HEK293 (cell line): ENCODE data around the gene MDH2.

ENCODE experiments used
- CTCF ChIA-PET: fragments of 350-600 bp; formaldehyde crosslinking; extraction: SDS; loops from one replicate; lab custom pipeline; 2021; ENCODE audit warnings: antibody characterized with exemption; lab: Yijun Ruan, JAX
- POLR2A ChIA-PET: fragments of 300-600 bp; formaldehyde crosslinking; extraction: SDS; loops from one replicate; lab custom pipeline; 2020; ENCODE audit warnings: antibody characterized with exemption, inconsistent platforms; lab: Yijun Ruan, JAX
- H3K27ac ChIP-seq: fragments of 200-500 bp; sonication (Bioruptor generic); 2 replicates; pipeline ENCODE4 v1.5.1; 2014; ENCODE audit warnings: low read depth, low read length, control low read depth, inconsistent platforms; ENCODE audit errors: extremely low read depth
- H3K36me3 ChIP-seq, 2 experiments: fragments of 200-500 bp in 1 of 2; sonication (Bioruptor generic) in 1 of 2; 1 replicate in 1 of 2; 2 replicates in 1 of 2; pipeline ENCODE4 v1.5.1; 2014 to 2017; ENCODE audit warnings: inconsistent platforms in 2 of 2, low read length in 2 of 2; ENCODE audit not compliant: control insufficient read depth in 2 of 2, insufficient read depth in 1 of 2
- H3K4me1 ChIP-seq: fragments of 200-500 bp; sonication (Bioruptor generic); 2 replicates; pipeline ENCODE4 v1.5.1; 2014; ENCODE audit warnings: mild to moderate bottlenecking, low read length, inconsistent platforms; ENCODE audit not compliant: control insufficient read depth, insufficient read depth
- H3K4me3 ChIP-seq: 2 replicates; pipeline ENCODE4 v1.5.1; 2011; ENCODE audit warnings: low read depth, mild to moderate bottlenecking, control low read depth, low read length, moderate library complexity
- H3K9me3 ChIP-seq: fragments of 200-500 bp; sonication (Bioruptor generic); 2 replicates; pipeline ENCODE4 v1.5.1; 2014; ENCODE audit warnings: low read depth, low read length, inconsistent platforms; ENCODE audit not compliant: control insufficient read depth, insufficient read depth
- GLI4 ChIP-seq: fragments of 450-650 bp; formaldehyde crosslinking; IDR thresholded peaks from 2 replicates; pipeline ENCODE4 v1.5.1; 2016; ENCODE audit warnings: missing biosample characterization, missing genetic modification characterization
- SP2 ChIP-seq: fragments of 450-650 bp; formaldehyde crosslinking; IDR thresholded peaks from 2 replicates; pipeline ENCODE4 v1.5.1; 2016; ENCODE audit warnings: missing biosample characterization, missing genetic modification characterization
- ZBTB7A ChIP-seq: fragments of 450-650 bp; formaldehyde crosslinking; IDR thresholded peaks from 2 replicates; pipeline ENCODE4 v1.5.1; 2016; ENCODE audit warnings: low read depth, missing biosample characterization, missing genetic modification characterization
- ZFHX2 ChIP-seq: fragments of 450-650 bp; formaldehyde crosslinking; conservative IDR thresholded peaks from 2 replicates; pipeline ENCODE4 v1.5.1; 2016; ENCODE audit warnings: missing biosample characterization, missing genetic modification characterization
- ZNF223 ChIP-seq: fragments of 450-650 bp; formaldehyde crosslinking; IDR thresholded peaks from 2 replicates; pipeline ENCODE4 v1.5.1; 2016; ENCODE audit warnings: missing biosample characterization, missing genetic modification characterization
- ZNF24 ChIP-seq: fragments of 450-650 bp; formaldehyde crosslinking; IDR thresholded peaks from 2 replicates; pipeline ENCODE4 v1.5.1; 2016; ENCODE audit warnings: missing biosample characterization, missing genetic modification characterization
- ZNF311 ChIP-seq: fragments of 450-650 bp; formaldehyde crosslinking; IDR thresholded peaks from 2 replicates; pipeline ENCODE4 v1.5.1; 2017; ENCODE audit warnings: missing biosample characterization, missing genetic modification characterization, borderline replicate concordance
- ZNF416 ChIP-seq: fragments of 450-650 bp; formaldehyde crosslinking; IDR thresholded peaks from 2 replicates; pipeline ENCODE4 v1.5.1; 2016; ENCODE audit warnings: missing biosample characterization, missing genetic modification characterization
- ZNF530 ChIP-seq: fragments of 450-650 bp; formaldehyde crosslinking; IDR thresholded peaks from 2 replicates; pipeline ENCODE4 v1.5.1; 2016; ENCODE audit warnings: low read depth, missing biosample characterization, missing genetic modification characterization
- ZNF560 ChIP-seq: fragments of 450-650 bp; formaldehyde crosslinking; IDR thresholded peaks from 2 replicates; pipeline ENCODE4 v1.5.1; 2017; ENCODE audit warnings: missing biosample characterization, missing genetic modification characterization, borderline replicate concordance
- ZNF561 ChIP-seq: fragments of 450-650 bp; IDR thresholded peaks from 2 replicates; pipeline ENCODE4 v1.5.1; 2018; ENCODE audit warnings: missing biosample characterization, missing genetic modification characterization, borderline replicate concordance
- ZNF658 ChIP-seq: fragments of 450-650 bp; formaldehyde crosslinking; IDR thresholded peaks from 2 replicates; pipeline ENCODE4; 2016; ENCODE audit warnings: missing biosample characterization, missing genetic modification characterization
- ZNF660 ChIP-seq: fragments of 450-650 bp; IDR thresholded peaks from 2 replicates; pipeline ENCODE4 v1.5.1; 2018; ENCODE audit warnings: missing biosample characterization, mild to moderate bottlenecking, missing genetic modification characterization
- ZNF707 ChIP-seq: fragments of 450-650 bp; formaldehyde crosslinking; IDR thresholded peaks from 2 replicates; pipeline ENCODE4 v1.5.1; 2016; ENCODE audit warnings: missing biosample characterization, missing genetic modification characterization
- ZNF776 ChIP-seq: fragments of 450-650 bp; formaldehyde crosslinking; IDR thresholded peaks from 2 replicates; pipeline ENCODE4 v1.5.0; 2017; ENCODE audit warnings: missing biosample characterization, missing genetic modification characterization, borderline replicate concordance
- ZSCAN23 ChIP-seq: fragments of 450-650 bp; formaldehyde crosslinking; IDR thresholded peaks from 2 replicates; pipeline ENCODE4 v1.5.1; 2016; ENCODE audit warnings: missing biosample characterization, missing genetic modification characterization
- TF ChIP-seq, protein P1 (sequence below): fragments of 450-650 bp; formaldehyde crosslinking; IDR thresholded peaks from 2 replicates; pipeline ENCODE4 v1.5.1; 2017; ENCODE audit warnings: missing biosample characterization, missing genetic modification characterization
- TF ChIP-seq, protein P2 (sequence below): fragments of 450-650 bp; formaldehyde crosslinking; IDR thresholded peaks from 2 replicates; pipeline ENCODE4 v1.5.1; 2016; ENCODE audit warnings: missing biosample characterization, missing genetic modification characterization
- TF ChIP-seq, protein P3 (sequence below): fragments of 450-650 bp; formaldehyde crosslinking; IDR thresholded peaks from 2 replicates; pipeline ENCODE4 v1.5.1; 2016; ENCODE audit warnings: missing biosample characterization, missing genetic modification characterization
- TF ChIP-seq, protein P4 (sequence below): fragments of 450-650 bp; formaldehyde crosslinking; IDR thresholded peaks from 2 replicates; pipeline ENCODE4 v1.5.1; 2017; ENCODE audit warnings: missing biosample characterization, missing genetic modification characterization
- TF ChIP-seq, protein P5 (sequence below): fragments of 450-650 bp; formaldehyde crosslinking; IDR thresholded peaks from 2 replicates; pipeline ENCODE4 v1.5.1; 2016; ENCODE audit warnings: missing biosample characterization, missing genetic modification characterization
- TF ChIP-seq, protein P6 (sequence below): fragments of 450-650 bp; formaldehyde crosslinking; IDR thresholded peaks from 2 replicates; pipeline ENCODE4 v1.5.1; 2016; ENCODE audit warnings: missing biosample characterization, missing genetic modification characterization

The MDH2 gene

DNA sequence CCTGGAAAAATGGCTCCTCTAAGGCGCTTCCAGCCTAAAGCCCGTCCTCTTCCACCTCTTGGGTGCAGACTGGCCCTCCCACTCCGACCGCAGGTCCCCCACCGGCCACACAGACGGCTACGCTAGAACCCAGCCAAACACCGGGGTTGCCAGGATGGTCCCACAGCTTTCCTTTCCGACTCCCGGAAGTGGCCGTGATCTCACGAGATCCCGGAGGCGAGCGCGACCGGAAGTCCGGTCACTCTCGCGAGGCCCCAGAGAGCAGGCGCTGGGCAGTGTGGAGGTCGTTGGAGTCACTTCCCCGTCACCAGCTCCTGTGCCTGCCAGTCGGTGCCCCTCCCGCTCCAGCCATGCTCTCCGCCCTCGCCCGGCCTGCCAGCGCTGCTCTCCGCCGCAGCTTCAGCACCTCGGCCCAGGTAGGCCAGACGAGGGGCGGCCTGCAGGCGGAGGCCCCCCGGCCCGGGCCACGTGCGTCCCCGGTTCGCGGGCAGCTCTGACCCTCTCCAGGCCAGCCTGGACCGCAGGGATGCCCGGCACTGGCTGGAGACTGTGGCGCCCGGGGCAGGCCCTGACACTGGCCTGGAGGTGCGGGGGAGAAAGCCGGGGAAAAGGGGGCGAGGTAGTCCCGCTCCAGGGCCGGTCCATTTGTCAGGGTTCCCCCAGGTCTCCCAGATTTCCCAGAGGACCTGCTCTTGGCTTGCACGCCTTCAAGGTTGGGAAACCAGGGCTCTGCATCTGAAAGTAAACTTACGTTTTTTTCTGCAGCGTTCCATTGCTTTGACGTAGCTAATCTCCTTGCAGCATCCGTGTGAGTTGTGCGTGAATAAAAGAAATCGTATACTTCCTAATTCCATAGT lies at the start of gene MDH2, which contains the start of gene STYXL1 (continued):
- TF ChIP-seq, protein P1, sequence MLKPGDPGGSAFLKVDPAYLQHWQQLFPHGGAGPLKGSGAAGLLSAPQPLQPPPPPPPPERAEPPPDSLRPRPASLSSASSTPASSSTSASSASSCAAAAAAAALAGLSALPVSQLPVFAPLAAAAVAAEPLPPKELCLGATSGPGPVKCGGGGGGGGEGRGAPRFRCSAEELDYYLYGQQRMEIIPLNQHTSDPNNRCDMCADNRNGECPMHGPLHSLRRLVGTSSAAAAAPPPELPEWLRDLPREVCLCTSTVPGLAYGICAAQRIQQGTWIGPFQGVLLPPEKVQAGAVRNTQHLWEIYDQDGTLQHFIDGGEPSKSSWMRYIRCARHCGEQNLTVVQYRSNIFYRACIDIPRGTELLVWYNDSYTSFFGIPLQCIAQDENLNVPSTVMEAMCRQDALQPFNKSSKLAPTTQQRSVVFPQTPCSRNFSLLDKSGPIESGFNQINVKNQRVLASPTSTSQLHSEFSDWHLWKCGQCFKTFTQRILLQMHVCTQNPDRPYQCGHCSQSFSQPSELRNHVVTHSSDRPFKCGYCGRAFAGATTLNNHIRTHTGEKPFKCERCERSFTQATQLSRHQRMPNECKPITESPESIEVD (tag by site-specific recombination), result no peak
- TF ChIP-seq ZNF561 (tag by site-specific recombination) (no peak), GLI4 (tag by site-specific recombination) (0 out of 2 replicates have a peak, but pooled peaks have one; percentile 13), ZSCAN23 (tag by site-specific recombination) (no peak), ZNF223 (tag by site-specific recombination) (no peak), ZBTB7A (no peak), ZNF530 (tag by site-specific recombination) (no peak), ZNF416 (tag by site-specific recombination) (no peak), ZFHX2 (tag by site-specific recombination) (peak; percentile 29; the same call in 1 of the 2 replicates), ZNF658 (tag by site-specific recombination) (no peak), ZNF707 (no peak), ZNF24 (tag by site-specific recombination) (no peak), ZNF560 (no peak)
- TF ChIP-seq, protein P2, sequence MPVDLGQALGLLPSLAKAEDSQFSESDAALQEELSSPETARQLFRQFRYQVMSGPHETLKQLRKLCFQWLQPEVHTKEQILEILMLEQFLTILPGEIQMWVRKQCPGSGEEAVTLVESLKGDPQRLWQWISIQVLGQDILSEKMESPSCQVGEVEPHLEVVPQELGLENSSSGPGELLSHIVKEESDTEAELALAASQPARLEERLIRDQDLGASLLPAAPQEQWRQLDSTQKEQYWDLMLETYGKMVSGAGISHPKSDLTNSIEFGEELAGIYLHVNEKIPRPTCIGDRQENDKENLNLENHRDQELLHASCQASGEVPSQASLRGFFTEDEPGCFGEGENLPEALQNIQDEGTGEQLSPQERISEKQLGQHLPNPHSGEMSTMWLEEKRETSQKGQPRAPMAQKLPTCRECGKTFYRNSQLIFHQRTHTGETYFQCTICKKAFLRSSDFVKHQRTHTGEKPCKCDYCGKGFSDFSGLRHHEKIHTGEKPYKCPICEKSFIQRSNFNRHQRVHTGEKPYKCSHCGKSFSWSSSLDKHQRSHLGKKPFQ (tag by site-specific recombination), result no peak
- TF ChIP-seq, protein P3, sequence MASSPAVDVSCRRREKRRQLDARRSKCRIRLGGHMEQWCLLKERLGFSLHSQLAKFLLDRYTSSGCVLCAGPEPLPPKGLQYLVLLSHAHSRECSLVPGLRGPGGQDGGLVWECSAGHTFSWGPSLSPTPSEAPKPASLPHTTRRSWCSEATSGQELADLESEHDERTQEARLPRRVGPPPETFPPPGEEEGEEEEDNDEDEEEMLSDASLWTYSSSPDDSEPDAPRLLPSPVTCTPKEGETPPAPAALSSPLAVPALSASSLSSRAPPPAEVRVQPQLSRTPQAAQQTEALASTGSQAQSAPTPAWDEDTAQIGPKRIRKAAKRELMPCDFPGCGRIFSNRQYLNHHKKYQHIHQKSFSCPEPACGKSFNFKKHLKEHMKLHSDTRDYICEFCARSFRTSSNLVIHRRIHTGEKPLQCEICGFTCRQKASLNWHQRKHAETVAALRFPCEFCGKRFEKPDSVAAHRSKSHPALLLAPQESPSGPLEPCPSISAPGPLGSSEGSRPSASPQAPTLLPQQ (tag by site-specific recombination), result peak; percentile 91

DNA sequence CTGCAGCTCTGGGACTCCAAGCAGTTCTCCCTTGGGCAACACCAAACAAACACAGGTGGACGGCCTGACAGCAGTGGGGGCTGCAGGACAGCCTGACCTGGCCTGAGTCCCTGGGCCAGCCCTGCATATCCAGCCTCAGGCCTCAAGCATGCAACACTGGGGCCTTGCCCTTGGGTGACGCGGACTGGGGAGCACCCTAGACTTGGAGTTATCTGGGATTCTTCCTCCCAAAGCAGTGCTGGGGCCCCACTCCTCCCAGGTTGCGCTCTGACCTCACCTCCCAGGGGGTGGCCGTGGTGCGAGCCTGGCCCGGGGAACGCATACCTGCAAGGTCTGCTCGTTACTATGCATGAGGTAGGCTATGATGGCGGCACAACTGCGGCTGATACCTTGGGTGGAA lies 47.3 kb upstream of the MDH2 start:
- H3K4me1 ChIP-seq, result no peaks in the 10 kb centered on the region
- ChIA-PET CTCF (no interaction called here), POLR2A (no interaction called here)
- H3K9me3 ChIP-seq, result no peaks in the 10 kb centered on the region
- no peak for TF ChIP-seq ZNF311
- no peak for TF ChIP-seq SP2 (tag by site-specific recombination)
- no peak for TF ChIP-seq ZNF660 (tag by site-specific recombination)
- no peak overlapping the region for H3K27ac ChIP-seq
- no peak overlapping the region for H3K4me3 ChIP-seq
- H3K36me3 ChIP-seq, result peaks cover 5 to 40% of the 10 kb centered on the region in 2 experiments; a peak in 2 of 3 replicates

DNA sequence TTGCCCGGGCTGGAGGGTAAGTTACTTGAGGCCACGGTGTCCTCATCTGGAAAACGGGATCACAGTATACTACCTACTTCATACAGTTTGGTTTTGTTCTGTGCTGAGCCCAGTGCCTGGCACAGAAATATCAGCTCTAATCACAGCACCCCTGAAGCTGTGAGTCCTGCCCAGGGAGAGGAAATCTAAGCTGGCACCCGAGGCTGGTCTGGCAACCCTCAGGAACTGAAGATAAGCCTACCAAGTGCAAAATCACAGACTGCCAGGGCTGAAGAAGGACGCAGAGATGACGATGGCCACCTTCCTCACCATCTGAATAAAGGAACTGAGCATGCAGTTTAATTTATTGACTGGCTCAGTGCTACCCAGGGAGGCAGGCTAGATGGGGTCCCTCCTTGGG lies 45.8 kb upstream of the MDH2 start:
- Histone ChIP-seq H3K4me1 (no peaks in the 10 kb centered on the region), H3K9me3 (no peaks in the 10 kb centered on the region), H3K36me3 (peaks cover 3 to 33% of the 10 kb centered on the region in 2 experiments; a peak in 2 of 3 replicates), H3K27ac (no peak overlapping the region), H3K4me3 (no peak overlapping the region)
- CTCF ChIA-PET, result no interaction called here
- POLR2A ChIA-PET, result no interaction called here
- TF ChIP-seq, protein P4, sequence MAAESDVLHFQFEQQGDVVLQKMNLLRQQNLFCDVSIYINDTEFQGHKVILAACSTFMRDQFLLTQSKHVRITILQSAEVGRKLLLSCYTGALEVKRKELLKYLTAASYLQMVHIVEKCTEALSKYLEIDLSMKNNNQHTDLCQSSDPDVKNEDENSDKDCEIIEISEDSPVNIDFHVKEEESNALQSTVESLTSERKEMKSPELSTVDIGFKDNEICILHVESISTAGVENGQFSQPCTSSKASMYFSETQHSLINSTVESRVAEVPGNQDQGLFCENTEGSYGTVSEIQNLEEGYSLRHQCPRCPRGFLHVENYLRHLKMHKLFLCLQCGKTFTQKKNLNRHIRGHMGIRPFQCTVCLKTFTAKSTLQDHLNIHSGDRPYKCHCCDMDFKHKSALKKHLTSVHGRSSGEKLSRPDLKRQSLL (tag by site-specific recombination), result no peak
- TF ChIP-seq, protein P5, sequence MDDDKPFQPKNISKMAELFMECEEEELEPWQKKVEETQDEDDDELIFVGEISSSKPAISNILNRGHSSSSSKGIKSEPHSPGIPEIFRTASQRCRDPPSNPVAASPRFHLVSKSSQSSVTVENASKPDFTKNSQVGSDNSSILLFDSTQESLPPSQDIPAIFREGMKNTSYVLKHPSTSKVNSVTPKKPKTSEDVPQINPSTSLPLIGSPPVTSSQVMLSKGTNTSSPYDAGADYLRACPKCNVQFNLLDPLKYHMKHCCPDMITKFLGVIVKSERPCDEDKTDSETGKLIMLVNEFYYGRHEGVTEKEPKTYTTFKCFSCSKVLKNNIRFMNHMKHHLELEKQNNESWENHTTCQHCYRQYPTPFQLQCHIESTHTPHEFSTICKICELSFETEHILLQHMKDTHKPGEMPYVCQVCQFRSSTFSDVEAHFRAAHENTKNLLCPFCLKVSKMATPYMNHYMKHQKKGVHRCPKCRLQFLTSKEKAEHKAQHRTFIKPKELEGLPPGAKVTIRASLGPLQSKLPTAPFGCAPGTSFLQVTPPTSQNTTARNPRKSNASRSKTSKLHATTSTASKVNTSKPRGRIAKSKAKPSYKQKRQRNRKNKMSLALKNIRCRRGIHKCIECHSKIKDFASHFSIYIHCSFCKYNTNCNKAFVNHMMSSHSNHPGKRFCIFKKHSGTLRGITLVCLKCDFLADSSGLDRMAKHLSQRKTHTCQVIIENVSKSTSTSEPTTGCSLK (tag by site-specific recombination), result no peak
- TF ChIP-seq, protein P6, sequence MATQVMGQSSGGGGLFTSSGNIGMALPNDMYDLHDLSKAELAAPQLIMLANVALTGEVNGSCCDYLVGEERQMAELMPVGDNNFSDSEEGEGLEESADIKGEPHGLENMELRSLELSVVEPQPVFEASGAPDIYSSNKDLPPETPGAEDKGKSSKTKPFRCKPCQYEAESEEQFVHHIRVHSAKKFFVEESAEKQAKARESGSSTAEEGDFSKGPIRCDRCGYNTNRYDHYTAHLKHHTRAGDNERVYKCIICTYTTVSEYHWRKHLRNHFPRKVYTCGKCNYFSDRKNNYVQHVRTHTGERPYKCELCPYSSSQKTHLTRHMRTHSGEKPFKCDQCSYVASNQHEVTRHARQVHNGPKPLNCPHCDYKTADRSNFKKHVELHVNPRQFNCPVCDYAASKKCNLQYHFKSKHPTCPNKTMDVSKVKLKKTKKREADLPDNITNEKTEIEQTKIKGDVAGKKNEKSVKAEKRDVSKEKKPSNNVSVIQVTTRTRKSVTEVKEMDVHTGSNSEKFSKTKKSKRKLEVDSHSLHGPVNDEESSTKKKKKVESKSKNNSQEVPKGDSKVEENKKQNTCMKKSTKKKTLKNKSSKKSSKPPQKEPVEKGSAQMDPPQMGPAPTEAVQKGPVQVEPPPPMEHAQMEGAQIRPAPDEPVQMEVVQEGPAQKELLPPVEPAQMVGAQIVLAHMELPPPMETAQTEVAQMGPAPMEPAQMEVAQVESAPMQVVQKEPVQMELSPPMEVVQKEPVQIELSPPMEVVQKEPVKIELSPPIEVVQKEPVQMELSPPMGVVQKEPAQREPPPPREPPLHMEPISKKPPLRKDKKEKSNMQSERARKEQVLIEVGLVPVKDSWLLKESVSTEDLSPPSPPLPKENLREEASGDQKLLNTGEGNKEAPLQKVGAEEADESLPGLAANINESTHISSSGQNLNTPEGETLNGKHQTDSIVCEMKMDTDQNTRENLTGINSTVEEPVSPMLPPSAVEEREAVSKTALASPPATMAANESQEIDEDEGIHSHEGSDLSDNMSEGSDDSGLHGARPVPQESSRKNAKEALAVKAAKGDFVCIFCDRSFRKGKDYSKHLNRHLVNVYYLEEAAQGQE (tag by site-specific recombination), result no peak
- no peak for TF ChIP-seq ZNF776 (tag by site-specific recombination)
